Activated CD8-positive, alpha-beta memory T cell treated with anti-CD3 and anti-CD28 coated beads, Interleukin-2, amount 10 ng/mL, durations not matched to agents 7 days and 5 days (primary cell): ENCODE data around the gene CLDN7. TPM values are rescaled to one million over a fixed set of nuclear protein-coding genes. Genes with fewer than 3 reads are reported as not detected.

Experiments
- ATAC-seq: fragments of 150-1000 bp; cut with Tn5 transposase; one replicate; pipeline ENCODE4 v1.10.0; 2021; ENCODE audit warnings: moderate library complexity
- CTCF ChIA-PET: fragments of 350-600 bp; sonication (Branson Sonifier 250); formaldehyde crosslinking; loops from one replicate; lab custom pipeline; 2021; ENCODE audit warnings: antibody characterized with exemption; lab: Charles Lee
- DNase-seq: peaks from one replicate; pipeline ENCODE4 v3.0.0-alpha.2; 2020
- H3K27ac Mint-ChIP-seq: one replicate; pipeline ENCODE4 v1.8.0; 2021; ENCODE audit warnings: mild to moderate bottlenecking, mixed read lengths
- H3K27me3 Mint-ChIP-seq: one replicate; pipeline ENCODE4 v1.8.0; 2021; ENCODE audit warnings: mixed read lengths
- H3K36me3 Mint-ChIP-seq: one replicate; pipeline ENCODE4 v1.8.0; 2021; ENCODE audit warnings: mild to moderate bottlenecking, mixed read lengths
- H3K4me1 Mint-ChIP-seq: one replicate; pipeline ENCODE4 v1.8.0; 2021; ENCODE audit warnings: mixed read lengths
- H3K4me3 Mint-ChIP-seq: one replicate; pipeline ENCODE4 v1.8.0; 2021; ENCODE audit warnings: mild to moderate bottlenecking, moderate library complexity, mixed read lengths
- H3K9me3 Mint-ChIP-seq: one replicate; pipeline ENCODE4 v1.8.0; 2022; ENCODE audit warnings: low read depth, mixed read lengths
- microRNA-seq: library from miRNA; unstranded; fragments of <30 nt; microRNA quantifications from one replicate; pipeline ENCODE4 v1.2.0, GENCODE V29; 2022
- total RNA-seq, 2 experiments: library from RNA; stranded (reverse); gene quantifications; one replicate each; pipeline ENCODE4 v1.2.3, GENCODE V29; 2021

Gene CLDN7
- total RNA-seq, 2 experiments from 2014 or later, result 0.66 to 1.9 TPM

DNA sequence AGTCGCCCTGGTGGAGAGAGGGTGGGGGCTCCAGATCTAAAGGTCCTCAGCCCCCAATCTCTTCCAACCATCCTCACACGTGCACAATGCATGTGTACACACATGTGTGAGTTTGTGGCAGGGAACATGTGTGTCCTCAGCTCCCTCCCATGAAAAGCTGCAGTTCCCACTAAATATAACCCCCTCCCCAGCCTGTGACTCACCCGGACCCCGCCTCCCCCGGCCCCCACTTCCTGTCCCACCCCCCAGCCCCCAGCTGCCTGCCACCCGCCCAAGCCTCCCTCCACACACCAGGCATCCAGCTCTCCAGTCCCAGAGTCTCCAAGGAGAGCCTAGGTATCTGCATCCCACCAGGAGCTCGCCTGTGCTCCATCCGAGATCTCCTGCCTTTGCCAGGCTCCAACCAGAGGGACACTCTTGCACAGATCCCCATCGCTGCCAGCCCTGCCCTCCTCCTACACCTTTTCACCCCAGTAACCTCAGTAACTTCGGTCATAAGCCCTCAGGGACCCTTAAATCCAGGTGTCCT is 46.6 kb downstream of the CLDN7 start:
- DNase-seq, result no peak
- Mint-ChIP-seq H3K36me3 (no peaks in the 10 kb centered on the region), H3K27ac (no peak overlapping the region), H3K4me3 (no peak overlapping the region), H3K9me3 (no peaks in the 10 kb centered on the region), H3K4me1 (peaks cover 54% of the 10 kb centered on the region), H3K27me3 (peaks cover 13% of the 10 kb centered on the region)
- no peak for ATAC-seq
- CTCF ChIA-PET, result interaction anchor here (1.5 to 1.6 kb wide), 2 partner anchors 10 to 38 kb away, joined by 3 to 5 read pairs; no protein-coding TSS in a partner anchor

DNA sequence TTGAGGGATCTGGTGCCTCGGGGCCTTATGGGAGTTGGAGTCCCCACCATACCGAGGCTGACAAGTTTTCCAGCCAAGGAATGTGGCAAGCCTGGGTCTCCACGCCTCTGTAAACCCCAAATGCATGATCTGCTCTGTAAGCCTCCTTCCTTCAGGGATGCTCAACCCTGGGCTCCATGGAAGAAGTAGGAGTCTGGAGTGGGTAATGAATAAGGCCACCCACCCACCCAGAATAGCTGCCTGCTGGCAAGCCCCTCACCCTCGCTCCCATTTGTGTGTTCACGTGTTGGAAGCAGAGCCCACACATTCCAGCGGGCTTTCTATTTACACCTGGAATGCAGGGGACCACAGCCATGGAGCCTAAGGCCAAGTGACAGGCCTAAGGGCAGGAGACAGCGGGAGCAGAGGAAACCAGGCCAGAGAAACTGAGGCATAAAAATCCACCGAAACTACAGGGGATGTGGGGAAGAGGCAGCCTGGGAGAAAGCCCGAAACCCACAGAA is 47.1 kb downstream of the CLDN7 start:
- CTCF ChIA-PET, result interaction anchor here (0.8 to 1.6 kb wide), 5 partner anchors 9 to 169 kb away, joined by 3 to 10 read pairs (median 5); partner anchors contain the start of gene GABARAP
- no peak for ATAC-seq
- Mint-ChIP-seq H3K4me3 (peak overlapping the region; percentile 77), H3K9me3 (no peaks in the 10 kb centered on the region), H3K36me3 (no peaks in the 10 kb centered on the region), H3K4me1 (peaks cover 50% of the 10 kb centered on the region), H3K27me3 (peaks cover 15% of the 10 kb centered on the region), H3K27ac (peak overlapping the region; percentile 88)
- DNase-seq, result no peak

DNA sequence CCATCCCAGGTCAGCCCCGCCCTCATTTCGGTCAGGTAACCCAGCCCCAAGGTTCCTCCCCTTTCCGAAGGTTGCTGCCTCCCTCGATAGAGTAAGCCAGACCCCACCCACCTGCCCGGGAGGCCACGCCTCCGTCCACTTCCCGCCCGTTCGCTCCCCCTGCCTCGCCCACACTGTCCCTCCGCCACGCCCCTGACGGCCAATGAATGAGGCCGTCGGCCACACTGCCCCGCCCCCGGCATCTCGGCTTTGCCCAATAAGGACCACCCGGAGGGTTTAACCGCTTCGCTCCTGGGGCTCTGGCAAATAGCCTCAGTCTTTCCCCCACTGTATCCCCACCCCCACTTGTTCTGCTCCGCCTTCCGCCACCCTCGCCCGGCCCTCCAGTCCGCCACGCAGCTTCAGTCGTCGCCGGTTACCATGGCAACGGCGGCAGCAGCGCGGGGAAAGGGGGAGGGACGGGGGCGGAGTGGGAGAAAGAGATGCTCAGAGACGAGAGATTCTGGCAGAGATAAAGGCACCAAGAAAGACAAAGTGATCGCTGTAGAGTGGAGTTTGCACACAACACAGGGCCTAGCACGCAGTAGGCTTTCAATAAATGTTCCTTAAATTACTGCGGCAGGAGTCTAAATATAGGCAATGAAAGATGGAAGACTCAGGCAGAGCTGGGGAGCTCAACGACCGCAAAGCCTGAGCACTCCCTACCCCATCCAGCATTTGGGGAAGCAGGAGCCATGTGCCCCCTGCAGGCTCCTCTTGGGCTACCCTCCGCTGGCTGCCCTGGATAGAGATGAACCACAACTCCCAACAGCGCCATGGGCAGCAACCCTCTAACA is 47.8 kb downstream of the CLDN7 start:
- peaks cover 18% of the 10 kb centered on the region for H3K27me3 Mint-ChIP-seq
- peak overlapping the region; percentile 88 for H3K27ac Mint-ChIP-seq
- H3K36me3 Mint-ChIP-seq, result no peaks in the 10 kb centered on the region
- CTCF ChIA-PET, result interaction anchor here (0.7 to 1.6 kb wide), 9 partner anchors 9 to 298 kb away, joined by 3 to 10 read pairs (median 3); partner anchors contain the start of genes CTDNEP1 and GABARAP
- DNase-seq (peak; percentile 100), ATAC-seq (peak; percentile 86)
- H3K9me3 Mint-ChIP-seq, result no peaks in the 10 kb centered on the region
- H3K4me1 Mint-ChIP-seq, result peaks cover 49% of the 10 kb centered on the region
- H3K4me3 Mint-ChIP-seq, result peak overlapping the region; percentile 77

DNA sequence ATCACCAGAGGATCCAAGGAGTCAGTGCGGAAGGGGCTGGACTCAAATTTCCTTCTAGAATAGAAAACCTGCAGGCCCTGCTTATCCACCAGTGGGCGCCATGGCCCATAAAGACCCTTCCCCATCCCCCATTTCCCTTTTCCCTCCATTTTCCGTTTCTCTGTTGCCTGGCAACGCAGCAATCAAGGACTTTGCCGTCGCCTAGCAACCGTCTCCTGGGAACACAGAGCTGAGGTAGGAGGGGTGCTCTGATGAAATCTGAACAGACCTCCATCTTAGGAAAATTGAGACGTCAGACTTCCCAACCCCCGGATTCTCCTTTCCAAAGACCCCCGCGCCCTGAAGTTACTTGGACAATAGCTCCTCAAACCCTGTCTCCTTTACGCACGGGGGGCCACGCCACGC is 48.4 kb downstream of the CLDN7 start:
- CTCF ChIA-PET, result interaction anchor here (0.7 to 1.6 kb wide), 8 partner anchors 8 to 298 kb away, joined by 3 to 10 read pairs (median 4); partner anchors contain the start of gene CTDNEP1
- Mint-ChIP-seq H3K4me3 (peak overlapping the region; percentile 77), H3K27ac (peak overlapping the region; percentile 88), H3K4me1 (peaks cover 43% of the 10 kb centered on the region), H3K27me3 (peaks cover 18% of the 10 kb centered on the region), H3K36me3 (no peaks in the 10 kb centered on the region), H3K9me3 (no peaks in the 10 kb centered on the region)
- no peak for DNase-seq
- no peak for ATAC-seq

DNA sequence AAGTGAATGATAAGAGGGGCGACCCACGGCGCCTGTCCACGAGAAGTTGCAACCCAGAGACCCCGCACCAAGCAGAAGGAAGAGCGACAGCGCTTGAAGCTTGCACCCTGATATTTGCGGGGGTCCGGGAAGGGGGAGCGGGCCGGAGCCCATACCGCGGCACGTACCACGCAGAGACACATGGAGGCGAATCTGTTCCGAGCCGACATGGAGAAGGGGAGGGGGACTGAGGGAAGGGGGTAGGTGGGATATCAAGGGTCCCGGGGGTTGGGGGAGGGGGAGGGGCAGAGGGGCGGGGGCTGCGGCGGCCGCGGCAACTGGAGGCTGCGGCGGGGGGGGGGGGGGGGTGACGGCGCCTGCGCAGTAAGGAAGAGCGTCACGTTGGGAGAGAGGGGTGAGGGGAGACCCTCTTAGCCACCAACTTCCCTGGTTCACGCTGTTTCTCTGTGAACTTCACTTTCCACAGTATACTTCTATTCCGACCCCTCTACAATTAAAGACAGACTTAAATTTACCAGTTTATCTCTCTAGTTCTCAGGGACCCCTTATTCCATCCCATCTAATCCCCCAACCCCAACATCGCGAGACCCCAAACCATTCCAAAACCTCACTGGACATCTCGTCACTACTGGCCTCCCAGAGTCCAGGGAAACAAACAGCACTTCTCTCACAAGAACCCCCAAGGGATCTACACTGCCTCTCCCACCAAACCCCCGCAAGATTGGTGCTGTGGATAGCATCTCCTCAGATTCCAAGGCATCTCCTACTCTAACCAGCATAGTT is 50.6 kb downstream of the CLDN7 start:
- Mint-ChIP-seq H3K27ac (no peak overlapping the region), H3K36me3 (no peaks in the 10 kb centered on the region), H3K9me3 (no peaks in the 10 kb centered on the region), H3K27me3 (peaks cover 18% of the 10 kb centered on the region), H3K4me3 (no peak overlapping the region), H3K4me1 (peaks cover 31% of the 10 kb centered on the region)
- CTCF ChIA-PET, result no interaction called here
- DNase-seq, result no peak
- ATAC-seq, result no peak

Small RNA genes within 50 kb of the gene (microRNA-seq; reads per million reads assigned to microRNA genes)
- gene MIR324, result 2,723 reads per million, percentile 89 among the genes with 10 or more reads in this experiment

Other genes with a start within 250 kb of the CLDN7 start
- 100 to 1,000 TPM; 121 to 205 TPM for gene RNASEK, start 249.9 kb downstream of the CLDN7 start, total RNA-seq
- 1 to 10 TPM in 1 of 2 experiments, under 1 TPM in 1; 0.85 to 6.7 TPM for gene BCL6B, start 239.4 kb downstream of the CLDN7 start, total RNA-seq
- gene SLC16A13, start 226.5 kb downstream of the CLDN7 start, total RNA-seq, result 10 to 100 TPM; 19.0 to 34.1 TPM
- 1 to 10 TPM; 1.2 to 1.3 TPM for gene SLC16A11, start 218.4 kb downstream of the CLDN7 start, total RNA-seq
- not detected for gene CLEC10A, start 182.2 kb downstream of the CLDN7 start, total RNA-seq
- not detected for gene ASGR2, start 147.7 kb downstream of the CLDN7 start, total RNA-seq
- gene ASGR1, start 83.1 kb downstream of the CLDN7 start, total RNA-seq, result under 1 TPM; 0.35 to 0.38 TPM
- 1 to 10 TPM; 4.9 to 5.3 TPM for gene DLG4, start 42.6 kb downstream of the CLDN7 start, total RNA-seq
- gene ACADVL, start 42.5 kb downstream of the CLDN7 start, total RNA-seq, result 100 to 1,000 TPM; 411 to 423 TPM
- 10 to 100 TPM; 52.7 to 62.0 TPM for gene DVL2, start 28.0 kb downstream of the CLDN7 start, total RNA-seq
- 10 to 100 TPM; 42.1 to 53.2 TPM for gene PHF23, start 23.0 kb downstream of the CLDN7 start, total RNA-seq
- gene GABARAP, start 20.0 kb downstream of the CLDN7 start, total RNA-seq, result 100 to 1,000 TPM; 207 to 231 TPM
- gene CTDNEP1, start 10.7 kb downstream of the CLDN7 start, total RNA-seq, result 100 to 1,000 TPM; 162 to 192 TPM
- 10 to 100 TPM; 56.5 to 70.4 TPM for gene ELP5, start 10.3 kb downstream of the CLDN7 start, total RNA-seq
- not detected for gene SLC2A4, start 19.2 kb upstream of the CLDN7 start, total RNA-seq
- gene YBX2, start 32.2 kb upstream of the CLDN7 start, total RNA-seq, result 1 to 10 TPM in 1 of 2 experiments, under 1 TPM in 1; 0.35 to 1.4 TPM
- 100 to 1,000 TPM; 575 to 853 TPM for gene EIF5A, start 45.1 kb upstream of the CLDN7 start, total RNA-seq
- gene GPS2, start 52.9 kb upstream of the CLDN7 start, total RNA-seq, result 10 to 100 TPM; 83.7 to 85.1 TPM
- gene NEURL4, start 66.9 kb upstream of the CLDN7 start, total RNA-seq, result 10 to 100 TPM; 43.7 to 44.8 TPM
- 100 to 1,000 TPM; 594 to 712 TPM for gene ACAP1, start 74.1 kb upstream of the CLDN7 start, total RNA-seq
- gene KCTD11, start 89.7 kb upstream of the CLDN7 start, total RNA-seq, result 1 to 10 TPM; 6.0 to 6.1 TPM
- gene TMEM95, start 92.7 kb upstream of the CLDN7 start, total RNA-seq, result not detected
- under 1 TPM; 0.54 to 0.61 TPM for gene TNK1, start 118.6 kb upstream of the CLDN7 start, total RNA-seq
- 10 to 100 TPM; 65.5 to 74.2 TPM for gene PLSCR3, start 132.0 kb upstream of the CLDN7 start, total RNA-seq
- gene TMEM256, start 141.6 kb upstream of the CLDN7 start, total RNA-seq, result 10 to 100 TPM; 47.5 to 56.1 TPM
- 1 to 10 TPM; 2.0 to 3.5 TPM for gene NLGN2, start 145.4 kb upstream of the CLDN7 start, total RNA-seq
- not detected for gene SPEM1, start 157.8 kb upstream of the CLDN7 start, total RNA-seq
- not detected for gene SPEM2, start 163.1 kb upstream of the CLDN7 start, total RNA-seq
- gene SPEM3, start 166.4 kb upstream of the CLDN7 start, total RNA-seq, result not detected
- 10 to 100 TPM; 13.9 to 16.7 TPM for gene TMEM102, start 173.0 kb upstream of the CLDN7 start, total RNA-seq
- 1 to 10 TPM; 3.6 to 4.1 TPM for gene FGF11, start 177.0 kb upstream of the CLDN7 start, total RNA-seq
- 10 to 100 TPM; 10.4 to 13.1 TPM for gene CHRNB1, start 182.6 kb upstream of the CLDN7 start, total RNA-seq
- gene ZBTB4, start 217.2 kb upstream of the CLDN7 start, total RNA-seq, result 10 to 100 TPM; 24.5 to 27.7 TPM
- gene SLC35G6, start 219.0 kb upstream of the CLDN7 start, total RNA-seq, result not detected
- gene POLR2A, start 221.9 kb upstream of the CLDN7 start, total RNA-seq, result 100 to 1,000 TPM; 198 to 228 TPM